Small intestine (tissue), 7 donors: ENCODE results near the gene STAP2. TPM values are rescaled to one million over a fixed set of nuclear protein-coding genes. Genes with fewer than 3 reads are reported as not detected.

Experiments used
- DNase-seq, 2 donors: peaks; one replicate each; pipeline versions ENCODE4 v3.0.0 to v3.0.0-alpha.2; 2013
- FAIRE-seq: peaks from 2 replicates; lab custom pipeline; 2012; peaks lifted over from hg19 to GRCh38; lab: Jason Lieb, UNC
- H3K27ac ChIP-seq, 3 donors: one replicate each; pipeline ENCODE4 v1.5.1; 2013; ENCODE audit warnings: low read length in 2 of 3, mild to moderate bottlenecking in 2 of 3, control low read depth in 1 of 3, inconsistent platforms in 1 of 3, low read depth in 1 of 3, moderate library complexity in 1 of 3
- H3K27me3 ChIP-seq, 3 donors: one replicate each; pipeline ENCODE4 v1.6.1; 2013; ENCODE audit warnings: low read length in 3 of 3, inconsistent platforms in 1 of 3; ENCODE audit not compliant: control insufficient read depth in 3 of 3, insufficient read depth in 3 of 3
- H3K36me3 ChIP-seq, 3 donors: one replicate each; pipeline ENCODE4 v1.6.1; 2013; ENCODE audit warnings: low read length in 3 of 3, inconsistent platforms in 1 of 3, low read depth in 1 of 3, mild to moderate bottlenecking in 1 of 3, moderate library complexity in 1 of 3; ENCODE audit not compliant: control insufficient read depth in 3 of 3, insufficient read depth in 2 of 3
- H3K4me1 ChIP-seq, 3 donors: one replicate each; pipeline ENCODE4 v1.6.1; 2013; ENCODE audit warnings: low read length in 2 of 3, inconsistent platforms in 1 of 3, low read depth in 1 of 3, mild to moderate bottlenecking in 1 of 3, moderate library complexity in 1 of 3; ENCODE audit not compliant: control insufficient read depth in 3 of 3, insufficient read depth in 2 of 3
- H3K4me3 ChIP-seq, 3 donors: one replicate each; pipeline ENCODE4 v1.5.1; 2013; ENCODE audit warnings: low read length in 3 of 3, control low read depth in 1 of 3, inconsistent platforms in 1 of 3, low read depth in 1 of 3, mild to moderate bottlenecking in 1 of 3, moderate library complexity in 1 of 3
- H3K9me3 ChIP-seq, 2 donors: one replicate each; pipeline ENCODE4 v1.6.1; 2013; ENCODE audit warnings: low read depth in 1 of 2, low read length in 1 of 2; ENCODE audit not compliant: control insufficient read depth in 2 of 2, insufficient read depth in 1 of 2
- WGBS, 3 donors: extraction: QIAGEN DNeasy Blood & Tissue Kit; methylation state at CpG; one replicate each; pipeline ENCODE4 v1.1.7; 2013; 5-methylcytosine and 5-hydroxymethylcytosine counted together
- polyA plus RNA-seq, 4 donors: library from polyadenylated mRNA; stranded (reverse) in 3 of 4; unstranded in 1 of 4; fragments of 200-250 nt in 3 of 4; fragments of 120-200 nt in 1 of 4; gene quantifications; one replicate each; pipeline versions ENCODE4 v1.2.1 to v1.2.3, GENCODE V29; 2013
- donor health status: healthy with polysubstance abuse.
- donor health status: control.
- donor health status: control.
- donor health status: Bipolar disorder and iron deficiency.
- donor health status: healthy.

Gene STAP2
- polyA plus RNA-seq, 4 donors: 75.5 to 261 (median 140) TPM

- Histone ChIP-seq H3K4me3 (no peak overlapping the region), H3K27me3 (no peaks in the 10 kb centered on the region), H3K36me3 (peaks cover 22 to 99% (median 24%) of the 10 kb centered on the region in 3 donors), H3K27ac (peak overlapping the region in 1 of 3 donors; percentile 38), H3K4me1 (peaks cover 0 to 8% (median 0%) of the 10 kb centered on the region in 3 donors), H3K9me3 (no peaks in the 10 kb centered on the region)
- no peak for FAIRE-seq
- WGBS, 3 donors: 86 to 90% (median 86%) methylated on average over 45 to 50 of the region's 50 CpGs
- no peak for DNase-seq
Observed at GRCh38 chr19:4361152-4362046, 22.8 kb upstream of the STAP2 start.

- H3K4me3 ChIP-seq: no peak overlapping the region
- H3K4me1 ChIP-seq: peaks cover 0 to 8% (median 0%) of the 10 kb centered on the region in 3 donors
- H3K36me3 ChIP-seq: peaks cover 19 to 99% (median 24%) of the 10 kb centered on the region in 3 donors
- FAIRE-seq (no peak), DNase-seq (peak in 1 of 2 donors; percentile 49)
- H3K27ac ChIP-seq: peak overlapping the region in 1 of 3 donors; percentile 48
- 69 to 70% (median 69%) methylated on average over 12 of the region's 12 CpGs for WGBS, 3 donors
- H3K9me3 ChIP-seq: no peaks in the 10 kb centered on the region
- no peaks in the 10 kb centered on the region for H3K27me3 ChIP-seq
Observed at GRCh38 chr19:4360641-4361151, 22.1 kb upstream of the STAP2 start.

- no peak overlapping the region for H3K4me3 ChIP-seq
- DNase-seq (no peak), FAIRE-seq (no peak)
- no peaks in the 10 kb centered on the region for H3K9me3 ChIP-seq
- peaks cover 0 to 8% (median 0%) of the 10 kb centered on the region in 3 donors for H3K4me1 ChIP-seq
- peaks cover 19 to 95% (median 24%) of the 10 kb centered on the region in 3 donors for H3K36me3 ChIP-seq
- H3K27me3 ChIP-seq: no peaks in the 10 kb centered on the region
- 70 to 89% (median 83%) methylated on average over 9 of the region's 9 CpGs for WGBS, 3 donors
- peak overlapping the region in 1 of 3 donors; percentile 48 for H3K27ac ChIP-seq
Observed at GRCh38 chr19:4360081-4360569, 21.5 kb upstream of the STAP2 start.

- FAIRE-seq: no peak
- Histone ChIP-seq H3K36me3 (peaks cover 19 to 95% (median 24%) of the 10 kb centered on the region in 3 donors), H3K4me3 (no peak overlapping the region)
Observed at GRCh38 chr19:4359627-4360000, 21.0 kb upstream of the STAP2 start.

GRCh38 chr19:4358709-4359626 lies 20.3 kb upstream of the STAP2 start:
- Histone ChIP-seq H3K36me3 (peaks cover 20 to 95% (median 21%) of the 10 kb centered on the region in 3 donors), H3K9me3 (no peaks in the 10 kb centered on the region), H3K4me1 (peaks cover 0 to 8% (median 0%) of the 10 kb centered on the region in 3 donors), H3K27me3 (no peaks in the 10 kb centered on the region), H3K27ac (no peak overlapping the region), H3K4me3 (no peak overlapping the region)
- no peak for DNase-seq
- WGBS, 3 donors: 86 to 89% (median 88%) methylated on average over 25 of the region's 25 CpGs
- FAIRE-seq: no peak

More at GRCh38 chr19:4359627-4360000, 21.0 kb upstream of the STAP2 start:
- Histone ChIP-seq H3K27ac (no peak overlapping the region), H3K4me1 (peaks cover 0 to 8% (median 0%) of the 10 kb centered on the region in 3 donors), H3K9me3 (no peaks in the 10 kb centered on the region), H3K27me3 (no peaks in the 10 kb centered on the region)
- no peak for DNase-seq
- WGBS, 3 donors: 80 to 84% (median 81%) methylated on average over 13 of the region's 13 CpGs

DNA sequence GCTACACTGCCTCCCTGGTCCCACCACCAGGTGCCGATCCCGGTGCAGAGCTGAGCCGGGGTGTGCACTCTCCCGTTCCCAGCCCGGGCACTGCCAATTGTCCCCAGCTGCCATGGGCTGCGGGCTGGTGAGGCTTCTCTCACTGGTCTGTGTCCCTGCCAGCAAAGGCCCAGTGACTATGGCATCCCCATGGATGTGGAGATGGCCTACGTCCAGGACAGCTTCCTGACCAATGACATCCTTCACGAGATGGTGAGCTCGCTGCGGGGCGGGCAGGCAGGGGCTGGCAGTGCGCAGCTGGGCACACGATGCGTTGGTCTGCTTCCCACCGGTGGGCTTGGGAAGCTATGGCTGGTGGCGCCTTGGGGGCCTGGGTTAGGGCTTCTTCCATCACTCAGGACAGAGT lies 19.3 kb upstream of the STAP2 start:
- H3K36me3 ChIP-seq: peaks cover 14 to 91% (median 16%) of the 10 kb centered on the region in 3 donors
- H3K4me3 ChIP-seq: no peak overlapping the region
- WGBS, 3 donors: 91 to 94% (median 93%) methylated on average over 16 of the region's 16 CpGs
- DNase-seq: no peak
- FAIRE-seq: no peak
- no peaks in the 10 kb centered on the region for H3K27me3 ChIP-seq
- H3K27ac ChIP-seq: no peak overlapping the region
- H3K4me1 ChIP-seq: peaks cover 0 to 8% (median 0%) of the 10 kb centered on the region in 3 donors
- H3K9me3 ChIP-seq: no peaks in the 10 kb centered on the region

DNA sequence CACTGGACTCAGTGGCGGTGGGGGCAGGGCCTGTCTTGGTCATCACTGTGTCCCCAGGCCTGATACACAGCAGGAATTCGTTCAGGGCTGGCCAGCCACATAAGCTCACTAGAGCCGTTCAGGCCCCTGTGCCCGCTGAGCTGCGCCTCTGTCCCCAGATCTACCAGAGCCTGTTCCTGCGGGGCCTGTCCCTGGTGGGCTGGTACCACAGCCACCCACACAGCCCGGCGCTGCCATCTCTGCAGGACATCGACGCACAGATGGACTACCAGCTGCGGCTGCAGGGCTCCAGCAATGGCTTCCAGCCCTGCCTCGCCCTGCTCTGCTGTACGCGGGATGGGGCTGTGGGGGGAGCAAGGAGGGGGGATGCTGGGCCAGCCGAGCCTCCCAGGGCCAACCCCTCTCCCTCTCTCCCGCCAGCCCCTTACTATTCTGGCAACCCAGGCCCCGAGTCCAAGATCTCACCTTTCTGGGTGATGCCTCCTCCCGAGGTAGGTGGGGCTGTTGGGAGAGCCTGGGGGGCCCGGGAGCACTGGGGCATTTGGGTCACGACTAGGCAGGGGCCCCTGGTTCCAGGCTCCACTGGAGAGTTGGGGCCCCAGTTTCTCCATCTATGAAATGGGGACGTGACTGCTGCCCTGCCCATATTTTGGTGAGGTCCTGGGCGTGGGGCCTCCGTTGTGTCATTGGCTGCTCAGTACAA lies 18.6 kb upstream of the STAP2 start:
- DNase-seq: no peak
- H3K27me3 ChIP-seq: no peaks in the 10 kb centered on the region
- 83 to 91% (median 90%) methylated on average over 20 to 23 of the region's 23 CpGs for WGBS, 3 donors
- peaks cover 0 to 8% (median 0%) of the 10 kb centered on the region in 3 donors for H3K4me1 ChIP-seq
- no peaks in the 10 kb centered on the region for H3K9me3 ChIP-seq
- FAIRE-seq: no peak
- no peak overlapping the region for H3K27ac ChIP-seq
- H3K36me3 ChIP-seq: peaks cover 10 to 86% (median 10%) of the 10 kb centered on the region in 3 donors
- H3K4me3 ChIP-seq: no peak overlapping the region
